Measurements from ENCODE around the gene AKR1A1. TPM values are rescaled to one million over a fixed set of nuclear protein-coding genes. Genes with fewer than 3 reads are reported as not detected.

AKR1A1 gene
- total and polyA plus RNA-seq, 2 of the 8 experiments (the other 6 are each of a cell fraction or from before 2014, with no cell fraction given): 344 to 435 TPM

DNA sequence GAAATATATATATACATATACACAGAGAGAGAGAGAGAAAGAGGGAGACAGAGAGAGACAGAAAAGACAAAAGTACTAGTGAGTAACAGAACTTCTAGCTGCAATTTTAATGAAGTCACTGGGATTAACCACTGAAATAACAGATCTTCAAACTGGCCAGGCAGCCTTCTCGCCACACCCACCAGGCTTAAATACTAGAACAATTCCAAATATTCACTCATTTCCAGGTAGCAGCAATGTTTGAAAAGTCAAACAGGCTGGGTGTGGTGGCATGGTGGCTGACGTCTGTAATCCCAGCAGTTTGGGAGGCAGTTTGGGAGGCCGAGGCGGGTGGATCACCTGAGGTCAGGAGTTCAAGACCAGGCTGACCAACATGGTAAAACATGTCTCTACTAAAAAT, 34.2 kb upstream of the AKR1A1 start (continued):
- TF ChIP-seq, protein P1, sequence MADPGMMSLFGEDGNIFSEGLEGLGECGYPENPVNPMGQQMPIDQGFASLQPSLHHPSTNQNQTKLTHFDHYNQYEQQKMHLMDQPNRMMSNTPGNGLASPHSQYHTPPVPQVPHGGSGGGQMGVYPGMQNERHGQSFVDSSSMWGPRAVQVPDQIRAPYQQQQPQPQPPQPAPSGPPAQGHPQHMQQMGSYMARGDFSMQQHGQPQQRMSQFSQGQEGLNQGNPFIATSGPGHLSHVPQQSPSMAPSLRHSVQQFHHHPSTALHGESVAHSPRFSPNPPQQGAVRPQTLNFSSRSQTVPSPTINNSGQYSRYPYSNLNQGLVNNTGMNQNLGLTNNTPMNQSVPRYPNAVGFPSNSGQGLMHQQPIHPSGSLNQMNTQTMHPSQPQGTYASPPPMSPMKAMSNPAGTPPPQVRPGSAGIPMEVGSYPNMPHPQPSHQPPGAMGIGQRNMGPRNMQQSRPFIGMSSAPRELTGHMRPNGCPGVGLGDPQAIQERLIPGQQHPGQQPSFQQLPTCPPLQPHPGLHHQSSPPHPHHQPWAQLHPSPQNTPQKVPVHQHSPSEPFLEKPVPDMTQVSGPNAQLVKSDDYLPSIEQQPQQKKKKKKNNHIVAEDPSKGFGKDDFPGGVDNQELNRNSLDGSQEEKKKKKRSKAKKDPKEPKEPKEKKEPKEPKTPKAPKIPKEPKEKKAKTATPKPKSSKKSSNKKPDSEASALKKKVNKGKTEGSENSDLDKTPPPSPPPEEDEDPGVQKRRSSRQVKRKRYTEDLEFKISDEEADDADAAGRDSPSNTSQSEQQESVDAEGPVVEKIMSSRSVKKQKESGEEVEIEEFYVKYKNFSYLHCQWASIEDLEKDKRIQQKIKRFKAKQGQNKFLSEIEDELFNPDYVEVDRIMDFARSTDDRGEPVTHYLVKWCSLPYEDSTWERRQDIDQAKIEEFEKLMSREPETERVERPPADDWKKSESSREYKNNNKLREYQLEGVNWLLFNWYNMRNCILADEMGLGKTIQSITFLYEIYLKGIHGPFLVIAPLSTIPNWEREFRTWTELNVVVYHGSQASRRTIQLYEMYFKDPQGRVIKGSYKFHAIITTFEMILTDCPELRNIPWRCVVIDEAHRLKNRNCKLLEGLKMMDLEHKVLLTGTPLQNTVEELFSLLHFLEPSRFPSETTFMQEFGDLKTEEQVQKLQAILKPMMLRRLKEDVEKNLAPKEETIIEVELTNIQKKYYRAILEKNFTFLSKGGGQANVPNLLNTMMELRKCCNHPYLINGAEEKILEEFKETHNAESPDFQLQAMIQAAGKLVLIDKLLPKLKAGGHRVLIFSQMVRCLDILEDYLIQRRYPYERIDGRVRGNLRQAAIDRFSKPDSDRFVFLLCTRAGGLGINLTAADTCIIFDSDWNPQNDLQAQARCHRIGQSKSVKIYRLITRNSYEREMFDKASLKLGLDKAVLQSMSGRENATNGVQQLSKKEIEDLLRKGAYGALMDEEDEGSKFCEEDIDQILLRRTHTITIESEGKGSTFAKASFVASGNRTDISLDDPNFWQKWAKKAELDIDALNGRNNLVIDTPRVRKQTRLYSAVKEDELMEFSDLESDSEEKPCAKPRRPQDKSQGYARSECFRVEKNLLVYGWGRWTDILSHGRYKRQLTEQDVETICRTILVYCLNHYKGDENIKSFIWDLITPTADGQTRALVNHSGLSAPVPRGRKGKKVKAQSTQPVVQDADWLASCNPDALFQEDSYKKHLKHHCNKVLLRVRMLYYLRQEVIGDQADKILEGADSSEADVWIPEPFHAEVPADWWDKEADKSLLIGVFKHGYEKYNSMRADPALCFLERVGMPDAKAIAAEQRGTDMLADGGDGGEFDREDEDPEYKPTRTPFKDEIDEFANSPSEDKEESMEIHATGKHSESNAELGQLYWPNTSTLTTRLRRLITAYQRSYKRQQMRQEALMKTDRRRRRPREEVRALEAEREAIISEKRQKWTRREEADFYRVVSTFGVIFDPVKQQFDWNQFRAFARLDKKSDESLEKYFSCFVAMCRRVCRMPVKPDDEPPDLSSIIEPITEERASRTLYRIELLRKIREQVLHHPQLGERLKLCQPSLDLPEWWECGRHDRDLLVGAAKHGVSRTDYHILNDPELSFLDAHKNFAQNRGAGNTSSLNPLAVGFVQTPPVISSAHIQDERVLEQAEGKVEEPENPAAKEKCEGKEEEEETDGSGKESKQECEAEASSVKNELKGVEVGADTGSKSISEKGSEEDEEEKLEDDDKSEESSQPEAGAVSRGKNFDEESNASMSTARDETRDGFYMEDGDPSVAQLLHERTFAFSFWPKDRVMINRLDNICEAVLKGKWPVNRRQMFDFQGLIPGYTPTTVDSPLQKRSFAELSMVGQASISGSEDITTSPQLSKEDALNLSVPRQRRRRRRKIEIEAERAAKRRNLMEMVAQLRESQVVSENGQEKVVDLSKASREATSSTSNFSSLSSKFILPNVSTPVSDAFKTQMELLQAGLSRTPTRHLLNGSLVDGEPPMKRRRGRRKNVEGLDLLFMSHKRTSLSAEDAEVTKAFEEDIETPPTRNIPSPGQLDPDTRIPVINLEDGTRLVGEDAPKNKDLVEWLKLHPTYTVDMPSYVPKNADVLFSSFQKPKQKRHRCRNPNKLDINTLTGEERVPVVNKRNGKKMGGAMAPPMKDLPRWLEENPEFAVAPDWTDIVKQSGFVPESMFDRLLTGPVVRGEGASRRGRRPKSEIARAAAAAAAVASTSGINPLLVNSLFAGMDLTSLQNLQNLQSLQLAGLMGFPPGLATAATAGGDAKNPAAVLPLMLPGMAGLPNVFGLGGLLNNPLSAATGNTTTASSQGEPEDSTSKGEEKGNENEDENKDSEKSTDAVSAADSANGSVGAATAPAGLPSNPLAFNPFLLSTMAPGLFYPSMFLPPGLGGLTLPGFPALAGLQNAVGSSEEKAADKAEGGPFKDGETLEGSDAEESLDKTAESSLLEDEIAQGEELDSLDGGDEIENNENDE (IDR thresholded peaks at IDR 0.05; ENCODE audit: insufficient replicate concordance, low read length): no peak
- TF ChIP-seq ASH2L (IDR thresholded peaks at IDR 0.05; ENCODE audit: low read length) (no peak), TEAD4 (IDR thresholded peaks at IDR 0.05; ENCODE audit: low read depth, low read length) (no peak), SAP30 (IDR thresholded peaks at IDR 0.05; ENCODE audit: insufficient read depth, insufficient replicate concordance, low read length) (no peak), POLR2A (IDR thresholded peaks at IDR 0.05; ENCODE audit: control extremely low read depth in 1 of 2, low read depth in 2 of 2, low read length in 2 of 2) (no peak), BRCA1 (IDR thresholded peaks at IDR 0.05; ENCODE audit: low read depth, low read length) (no peak), RNF2 (IDR thresholded peaks at IDR 0.05; ENCODE audit: borderline replicate concordance, low read depth, low read length, missing control alignments, poor library complexity, severe bottlenecking) (no peak), CBX5 (IDR thresholded peaks at IDR 0.05; ENCODE audit: low read depth, low read length) (no peak), SRF (IDR thresholded peaks at IDR 0.05; ENCODE audit: low read depth, low read length) (no peak), HDAC2 (IDR thresholded peaks at IDR 0.05; ENCODE audit: borderline replicate concordance in 1 of 2, low read depth in 2 of 2, low read length in 2 of 2) (no peak), PHF8 (conservative IDR thresholded peaks at IDR 0.05; ENCODE audit: low read depth, low read length) (no peak), TCF12 (IDR thresholded peaks at IDR 0.05; ENCODE audit: low read depth, low read length) (no peak)
